IPS DF 6.9 (cell line): ENCODE measurements around the gene ADPRHL1.
"Not testable (repeated sequence)": the region's sequence is repeated elsewhere in the genome, so short reads cannot be mapped to it uniquely, and the experiment has no call there.

Experiments
- DNase-seq: peaks from one replicate; pipeline ENCODE4 v3.0.0-alpha.2; 2013; ENCODE audit warnings: low read depth, low spot score
- H3K27ac ChIP-seq: one replicate; pipeline ENCODE4 v1.5.1; 2013; ENCODE audit warnings: low read length, control low read depth
- H3K27me3 ChIP-seq: 2 replicates; pipeline ENCODE4 v1.6.1; 2013; ENCODE audit warnings: mild to moderate bottlenecking, low read length; ENCODE audit not compliant: control insufficient read depth, insufficient read depth
- H3K36me3 ChIP-seq: 2 replicates; pipeline ENCODE4 v1.6.1; 2013; ENCODE audit warnings: low read length; ENCODE audit not compliant: control insufficient read depth, insufficient read depth
- H3K4me1 ChIP-seq: 2 replicates; pipeline ENCODE4 v1.6.1; 2013; ENCODE audit warnings: low read length; ENCODE audit not compliant: control insufficient read depth, insufficient read depth
- H3K4me3 ChIP-seq: 2 replicates; pipeline ENCODE4 v1.5.1; 2013; ENCODE audit warnings: mild to moderate bottlenecking, low read length
- H3K9me3 ChIP-seq: 2 replicates; pipeline ENCODE4 v1.6.1; 2013; ENCODE audit warnings: low read length, inconsistent platforms; ENCODE audit not compliant: control insufficient read depth, insufficient read depth
- WGBS: extraction: QIAGEN DNeasy Blood & Tissue Kit; methylation state at CpG from one replicate; pipeline ENCODE4 v1.1.7; 2013; ENCODE audit warnings: mixed read lengths, missing lambda C conversion rate; ENCODE audit not compliant: insufficient read length, insufficient coverage; 5-methylcytosine and 5-hydroxymethylcytosine counted together

ADPRHL1 gene

GRCh38 chr13:113389586-113389985 is 63.7 kb downstream of the ADPRHL1 start:
- H3K27me3 ChIP-seq, H3K4me1 ChIP-seq, H3K27ac ChIP-seq, H3K9me3 ChIP-seq, H3K36me3 ChIP-seq, DNase-seq, H3K4me3 ChIP-seq: not testable (repeated sequence)
- WGBS, result no CpG with 5 or more reads among the region's 8 CpGs

- no peaks in the 10 kb centered on the region for H3K36me3 ChIP-seq
- no peak overlapping the region for H3K27ac ChIP-seq
- H3K4me3 ChIP-seq, result no peak overlapping the region
- no peaks in the 10 kb centered on the region; the same call in 1 of the 2 replicates for H3K9me3 ChIP-seq
- H3K27me3 ChIP-seq, result no peaks in the 10 kb centered on the region
- no peaks in the 10 kb centered on the region for H3K4me1 ChIP-seq
- no peak for DNase-seq
- WGBS, result no CpG with 5 or more reads among the region's 1 CpG
Observed at GRCh38 chr13:113387396-113387795, 65.9 kb downstream of the ADPRHL1 start.

GRCh38 chr13:113383089-113383488 is 70.2 kb downstream of the ADPRHL1 start:
- no CpG with 5 or more reads among the region's 9 CpGs for WGBS
- Histone ChIP-seq H3K9me3 (no peaks in the 10 kb centered on the region; the same call in 1 of the 2 replicates), H3K27ac (no peak overlapping the region), H3K4me3 (no peak overlapping the region), H3K4me1 (peaks cover 4% of the 10 kb centered on the region), H3K36me3 (no peaks in the 10 kb centered on the region), H3K27me3 (no peaks in the 10 kb centered on the region)
- no peak for DNase-seq

GRCh38 chr13:113382542-113382941 is 70.7 kb downstream of the ADPRHL1 start:
- WGBS, result no CpG with 5 or more reads among the region's 2 CpGs
- not testable (repeated sequence) for H3K4me3 ChIP-seq, H3K27me3 ChIP-seq, H3K9me3 ChIP-seq, H3K4me1 ChIP-seq, H3K27ac ChIP-seq, H3K36me3 ChIP-seq, DNase-seq

- Histone ChIP-seq H3K36me3 (no peaks in the 10 kb centered on the region), H3K4me3 (no peak overlapping the region), H3K27ac (no peak overlapping the region), H3K4me1 (peaks cover 7% of the 10 kb centered on the region), H3K9me3 (no peaks in the 10 kb centered on the region), H3K27me3 (no peaks in the 10 kb centered on the region)
- DNase-seq, result no peak
- WGBS, result no CpG with 5 or more reads among the region's 10 CpGs
Observed at GRCh38 chr13:113378825-113379224, 74.5 kb downstream of the ADPRHL1 start.

GRCh38 chr13:113374511-113375175 is 78.6 kb downstream of the ADPRHL1 start:
- WGBS, result no CpG with 5 or more reads among the region's 8 CpGs
- Histone ChIP-seq H3K4me3 (no peak overlapping the region), H3K27ac (no peak overlapping the region), H3K27me3 (no peaks in the 10 kb centered on the region), H3K9me3 (no peaks in the 10 kb centered on the region; the same call in 1 of the 2 replicates), H3K4me1 (peaks cover 3% of the 10 kb centered on the region), H3K36me3 (no peaks in the 10 kb centered on the region)
- DNase-seq, result no peak

- H3K27ac ChIP-seq, result no peak overlapping the region
- no CpG with 5 or more reads among the region's 20 CpGs for WGBS
- no peak for DNase-seq
- no peaks in the 10 kb centered on the region for H3K27me3 ChIP-seq
- peaks cover 3% of the 10 kb centered on the region for H3K4me1 ChIP-seq
- H3K9me3 ChIP-seq, result no peaks in the 10 kb centered on the region; the same call in 1 of the 2 replicates
- no peak overlapping the region for H3K4me3 ChIP-seq
- H3K36me3 ChIP-seq, result no peaks in the 10 kb centered on the region
Observed at GRCh38 chr13:113373811-113374485, 79.3 kb downstream of the ADPRHL1 start.

GRCh38 chr13:113371701-113372100 is 81.6 kb downstream of the ADPRHL1 start:
- H3K27ac ChIP-seq, H3K27me3 ChIP-seq, H3K36me3 ChIP-seq, H3K4me3 ChIP-seq, H3K4me1 ChIP-seq, DNase-seq, H3K9me3 ChIP-seq: not testable (repeated sequence)
- no CpG with 5 or more reads among the region's 3 CpGs for WGBS

- Histone ChIP-seq H3K36me3 (no peaks in the 10 kb centered on the region), H3K27ac (no peak overlapping the region), H3K4me1 (peaks cover 2% of the 10 kb centered on the region), H3K4me3 (no peak overlapping the region), H3K27me3 (no peaks in the 10 kb centered on the region), H3K9me3 (no peaks in the 10 kb centered on the region; the same call in 1 of the 2 replicates)
- no peak for DNase-seq
- WGBS, result no CpG with 5 or more reads among the region's 13 CpGs
Observed at GRCh38 chr13:113371061-113371460, 82.2 kb downstream of the ADPRHL1 start.

- Histone ChIP-seq H3K36me3 (no peaks in the 10 kb centered on the region), H3K27me3 (no peaks in the 10 kb centered on the region), H3K4me1 (peaks cover 5% of the 10 kb centered on the region; the same call in 1 of the 2 replicates), H3K4me3 (no peak overlapping the region), H3K27ac (no peak overlapping the region), H3K9me3 (no peaks in the 10 kb centered on the region; the same call in 1 of the 2 replicates)
- DNase-seq, result no peak
- no CpG with 5 or more reads among the region's 10 CpGs for WGBS
Observed at GRCh38 chr13:113369881-113370280, 83.4 kb downstream of the ADPRHL1 start.
